Retina (tissue), 1 donor: Measurements from ENCODE around the gene ADCY3.

ENCODE experiments used
- DNase-seq: peaks from one replicate; pipeline ENCODE4 v3.0.0-alpha.2; 2016

Gene ADCY3

DNA sequence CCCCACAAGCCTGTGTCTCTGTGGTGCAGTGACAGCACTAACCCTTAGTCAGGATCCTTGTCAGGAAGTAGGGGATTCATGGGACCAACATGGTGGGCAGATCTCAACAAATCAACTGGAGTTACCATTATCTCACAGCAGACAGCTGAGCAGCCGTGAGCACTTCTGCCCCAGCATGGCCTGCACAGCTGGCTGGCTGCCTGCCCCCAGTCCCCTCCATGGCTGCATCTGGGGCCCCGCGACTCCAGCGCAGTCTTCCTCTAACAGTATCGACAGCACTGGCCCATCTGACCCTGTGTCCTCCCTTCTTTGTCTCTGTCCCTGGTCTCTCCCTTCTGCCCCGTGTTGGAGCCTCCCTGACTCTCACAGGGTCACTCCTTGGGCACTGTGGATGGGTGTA lies 4.7 kb upstream of the ADCY3 start:
- no peak for DNase-seq

DNA sequence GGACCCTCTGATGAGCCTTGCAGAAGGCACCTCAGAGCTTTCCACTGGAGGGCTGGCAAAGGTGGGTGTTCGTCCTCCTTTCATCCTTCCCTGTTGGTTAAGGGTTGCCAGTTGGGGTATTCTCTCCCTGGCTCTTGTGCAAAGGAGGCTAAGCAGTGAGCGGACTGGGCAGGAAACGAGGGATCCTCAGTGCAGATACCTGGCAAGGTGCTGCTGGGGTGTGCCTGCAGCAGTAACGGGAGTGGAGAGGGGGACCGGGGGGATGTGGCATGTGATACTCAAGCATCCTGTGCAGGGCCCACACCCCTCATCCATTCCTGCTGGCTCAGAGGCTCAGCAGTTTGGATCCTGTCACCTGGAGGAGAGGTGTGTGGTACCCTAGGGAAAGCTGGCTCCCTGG lies 4.2 kb upstream of the ADCY3 start:
- DNase-seq, result no peak

DNA sequence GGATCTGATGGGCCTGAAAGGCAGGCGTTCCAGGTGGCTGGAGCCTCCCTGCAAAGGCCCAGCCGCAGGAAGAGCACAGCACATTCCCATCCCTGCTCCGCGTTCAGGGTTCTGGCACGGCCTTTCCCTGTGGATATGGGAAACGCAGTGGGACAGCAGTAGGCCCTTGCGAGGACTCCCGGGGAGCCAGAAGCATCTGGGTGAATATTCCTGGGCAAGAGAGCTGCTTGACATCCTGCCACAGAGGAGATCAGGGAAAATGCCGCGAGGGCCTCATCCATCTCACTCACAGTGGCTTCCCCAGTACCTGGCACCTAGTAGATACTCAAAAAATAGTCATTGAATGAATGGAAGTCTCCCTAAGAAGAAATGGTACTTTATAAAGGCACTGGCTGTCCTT lies 3.1 kb upstream of the ADCY3 start:
- DNase-seq, result no peak

DNA sequence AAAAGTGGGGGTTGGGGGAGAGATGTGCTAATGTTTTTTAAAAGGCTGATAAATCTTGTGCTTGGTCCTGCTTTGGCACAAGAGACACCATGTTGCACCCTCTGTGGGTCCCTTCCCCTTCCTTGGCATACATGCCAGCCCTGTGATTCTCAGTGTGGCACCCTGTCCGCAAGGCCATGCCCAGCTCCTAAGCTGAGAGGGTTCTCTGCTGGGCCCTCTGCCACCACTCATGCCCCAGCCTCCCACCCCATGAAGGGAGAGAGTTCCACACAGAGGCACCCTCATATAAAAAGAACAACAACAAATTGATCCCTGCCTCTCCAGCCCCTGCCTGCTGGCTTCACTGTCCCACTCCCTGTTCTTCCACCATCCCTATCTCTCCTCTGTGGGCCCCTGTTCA lies 2.5 kb upstream of the ADCY3 start:
- no peak for DNase-seq

- DNase-seq, result no peak
These were observed 888 bp upstream of the ADCY3 start for GRCh38 chr2:24920809-24921441.

DNA sequence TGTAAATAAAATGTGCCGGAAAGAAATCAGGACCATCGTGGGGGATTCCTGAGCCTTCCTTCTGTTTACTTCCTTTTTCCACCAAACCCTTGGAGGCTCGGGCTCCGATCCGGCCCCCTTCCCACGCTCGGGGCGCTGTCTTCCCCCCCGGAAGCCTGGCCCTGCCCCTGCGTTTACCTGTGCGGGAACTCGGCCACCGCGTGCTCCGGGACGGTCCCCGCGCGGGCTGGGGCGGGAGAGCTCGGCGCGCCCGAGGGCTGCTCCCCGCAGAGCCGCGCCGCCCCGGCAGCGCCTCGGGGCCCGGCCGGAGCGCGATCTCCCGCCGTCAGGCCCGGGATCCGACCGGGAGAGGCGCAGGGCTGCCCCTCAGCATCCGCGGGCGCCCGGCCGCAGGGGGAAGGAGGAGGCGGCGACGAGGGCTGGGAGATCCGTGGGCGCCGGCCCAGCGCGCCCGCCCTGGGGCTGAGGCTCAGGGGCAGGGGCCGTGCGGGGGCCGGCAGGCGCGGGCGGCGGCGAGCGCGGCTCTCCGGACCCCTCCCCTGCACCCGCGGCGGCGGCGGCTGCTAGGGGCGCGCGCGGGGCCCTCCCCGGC lies 435 bp downstream of the ADCY3 start:
- DNase-seq, result peak; percentile 62

DNA sequence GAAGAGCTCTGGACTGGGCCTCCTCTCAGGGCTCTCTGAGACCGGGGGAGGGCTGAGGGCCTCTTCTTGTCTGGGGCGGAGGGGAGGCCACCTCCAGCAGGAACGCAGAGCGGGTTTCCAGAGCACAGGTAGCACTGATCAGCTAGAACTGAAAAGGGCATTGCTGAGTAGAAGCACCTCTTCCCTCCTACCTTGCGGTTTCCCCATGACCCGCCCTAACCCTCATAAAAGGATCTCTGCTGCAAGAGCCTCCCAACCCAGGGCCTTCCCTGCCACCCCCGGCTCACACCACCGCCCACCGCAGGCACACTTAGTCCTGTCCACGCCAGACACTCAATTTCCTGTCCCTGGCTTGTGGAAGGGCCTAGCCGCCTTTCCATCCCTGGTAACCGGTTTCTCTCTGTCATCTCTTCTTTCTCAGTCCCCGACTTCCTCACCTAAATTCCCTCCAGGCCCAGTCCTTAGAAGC lies 966 bp downstream of the ADCY3 start:
- DNase-seq, result no peak

DNA sequence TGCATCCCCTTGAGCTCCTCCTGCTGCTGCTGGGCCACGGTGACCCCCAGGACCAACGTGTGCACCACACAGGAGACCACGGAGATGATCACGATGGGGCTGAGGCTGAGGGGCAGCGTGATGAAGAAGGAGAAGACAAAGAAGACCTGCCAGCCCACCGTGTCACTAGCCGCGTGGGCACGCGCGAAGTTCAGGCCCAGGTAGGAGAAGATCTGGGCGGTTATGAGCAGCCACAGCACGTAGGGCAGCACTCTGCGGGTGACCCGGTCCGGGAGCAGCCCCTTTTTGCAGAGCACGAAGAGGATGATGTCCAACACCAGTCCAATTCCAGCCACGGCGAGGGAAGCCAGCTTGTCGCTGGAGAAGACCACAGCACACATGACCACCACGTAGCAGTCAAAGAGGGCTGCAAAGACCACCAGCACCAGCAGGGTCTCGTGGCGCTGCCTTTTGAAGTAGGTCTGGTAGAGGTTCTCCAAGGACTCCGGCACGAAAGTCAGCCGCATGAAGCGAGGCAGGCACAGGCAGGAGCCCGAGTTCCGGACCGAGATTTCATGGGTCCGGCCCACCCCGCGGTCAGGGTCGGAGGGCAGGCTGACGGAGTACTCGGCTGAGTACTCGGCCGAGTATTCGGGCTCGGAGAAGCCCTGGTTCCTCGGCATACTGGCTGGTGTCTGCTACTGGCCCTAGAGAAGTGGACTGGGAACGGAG lies 1.6 kb downstream of the ADCY3 start:
- DNase-seq, result no peak

- no peak for DNase-seq
These were observed 2.2 kb downstream of the ADCY3 start for GRCh38 chr2:24917731-24918325.

- DNase-seq, result no peak
These were observed 3.0 kb downstream of the ADCY3 start for GRCh38 chr2:24917086-24917485.

DNA sequence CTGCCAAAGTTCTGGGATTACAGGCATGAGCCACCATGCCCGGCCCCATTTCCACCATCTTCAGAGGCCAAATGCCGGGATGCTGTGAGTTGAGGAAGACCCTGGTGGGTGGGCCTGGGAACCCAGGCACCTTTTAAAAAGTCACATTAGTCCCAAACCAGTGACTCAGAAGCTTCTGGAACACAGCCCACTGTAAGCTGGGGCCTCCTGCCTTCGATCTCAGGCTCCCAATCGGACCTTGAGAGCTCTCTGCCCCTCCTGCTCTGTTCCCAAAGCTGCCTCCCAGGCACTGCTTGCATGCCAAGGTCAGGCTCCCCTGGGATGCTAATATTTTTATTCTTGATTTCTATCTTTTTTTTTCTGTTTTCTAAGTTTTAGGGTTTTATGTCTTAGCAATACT lies 4.2 kb downstream of the ADCY3 start:
- DNase-seq, result no peak

- no peak for DNase-seq
These were observed 4.9 kb downstream of the ADCY3 start for GRCh38 chr2:24915175-24915574.

- DNase-seq, result no peak
These were observed 5.3 kb downstream of the ADCY3 start for GRCh38 chr2:24914713-24915112.

DNA sequence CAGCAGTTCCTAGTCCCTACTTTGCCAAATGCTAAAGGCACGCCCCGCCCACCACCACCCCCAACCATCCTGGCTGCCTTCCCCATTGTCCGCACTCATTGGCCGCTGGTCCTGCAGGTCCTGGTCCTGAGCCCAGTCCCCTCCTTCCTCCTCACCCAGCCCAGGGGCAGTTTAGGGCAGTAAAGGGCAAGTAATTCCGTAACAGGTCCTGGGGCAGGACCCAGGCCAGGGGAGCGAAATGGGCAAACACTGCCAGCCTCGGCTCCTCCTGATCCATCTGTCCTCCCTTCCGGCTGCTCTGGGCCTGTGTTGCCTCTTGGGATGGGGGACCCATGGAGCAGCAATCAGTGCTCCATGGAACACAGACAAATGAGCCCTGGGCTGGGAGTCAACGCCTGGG lies 6.1 kb downstream of the ADCY3 start:
- DNase-seq, result no peak

DNA sequence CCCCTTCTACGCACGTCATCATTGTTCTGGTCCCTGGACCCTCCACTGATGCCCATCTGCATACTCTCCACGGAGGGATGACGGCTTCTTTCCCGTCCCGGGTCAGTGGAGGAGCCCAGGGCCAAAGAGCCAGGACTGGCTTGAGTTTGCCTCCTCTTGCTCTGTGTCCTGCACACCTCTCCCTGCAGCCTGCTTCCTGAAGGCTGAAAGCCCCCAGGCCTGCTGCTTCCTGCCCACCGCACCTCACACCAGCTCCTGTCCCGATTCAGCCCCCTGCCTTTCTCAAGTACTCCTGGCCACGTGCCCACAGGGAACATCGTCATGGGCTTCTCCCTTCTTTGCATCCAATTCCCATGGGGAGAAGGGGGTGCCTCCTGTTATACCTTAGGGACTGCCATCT lies 7.1 kb downstream of the ADCY3 start:
- no peak for DNase-seq

GRCh38 chr2:24912523-24912922 lies 7.5 kb downstream of the ADCY3 start:
- DNase-seq, result no peak

- no peak for DNase-seq
These were observed 9.8 kb downstream of the ADCY3 start for GRCh38 chr2:24910245-24910644.

DNA sequence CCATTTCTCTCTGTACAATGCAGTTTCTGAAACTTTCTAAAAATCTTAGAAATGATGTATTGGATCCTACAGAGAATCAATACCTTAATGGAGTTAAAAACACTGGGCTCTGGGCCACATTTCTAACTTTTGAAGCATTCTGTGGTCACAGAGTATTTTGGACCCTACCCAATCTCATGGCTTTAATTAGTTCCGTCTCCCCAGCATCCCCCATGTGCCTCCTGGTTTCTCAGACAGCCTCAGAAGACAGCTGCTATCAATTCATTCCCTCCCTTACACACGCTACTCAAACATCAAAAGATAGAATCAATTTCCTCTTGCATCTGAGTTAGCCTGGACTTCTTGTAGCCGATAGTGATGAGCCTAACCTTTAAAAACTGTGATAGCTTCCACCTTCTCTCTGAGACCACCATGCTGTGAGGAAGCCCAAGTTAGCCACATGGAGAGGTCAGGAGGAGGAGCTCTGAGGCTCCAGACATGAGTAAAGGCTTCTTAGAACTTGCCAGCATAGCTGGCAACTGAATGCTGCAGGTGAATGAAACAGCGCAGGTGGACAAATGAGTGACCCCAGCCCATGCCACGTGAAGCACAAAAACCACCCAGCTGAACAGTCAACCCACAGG lies 10.4 kb downstream of the ADCY3 start:
- DNase-seq, result no peak

GRCh38 chr2:24908461-24908901 lies 11.6 kb downstream of the ADCY3 start:
- no peak for DNase-seq

GRCh38 chr2:24907116-24907515 lies 12.9 kb downstream of the ADCY3 start:
- DNase-seq, result no peak

- no peak for DNase-seq
These were observed 13.6 kb downstream of the ADCY3 start for GRCh38 chr2:24906466-24906865.

GRCh38 chr2:24903161-24904103 lies 16.6 kb downstream of the ADCY3 start:
- DNase-seq, result no peak
